ENCODE measurements around the gene BRIP1.

DNA sequence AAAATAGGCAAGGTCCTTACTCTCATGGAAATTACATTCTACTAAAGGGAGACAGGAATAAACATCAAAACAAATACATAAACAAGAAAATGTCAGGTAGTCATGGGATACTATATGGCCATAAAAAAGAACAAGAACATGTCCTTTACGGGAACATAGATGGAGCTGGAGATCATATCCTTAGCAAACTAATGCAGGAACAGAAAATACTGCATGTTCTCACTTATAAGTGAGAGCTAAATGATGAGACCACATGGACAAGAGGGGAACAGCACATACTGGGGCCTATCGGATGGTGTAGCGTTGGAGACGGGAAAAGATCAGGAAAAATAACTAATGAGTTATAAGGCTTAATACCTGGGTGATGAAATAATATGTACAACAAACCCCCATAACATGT is 69.1 kb downstream of the BRIP1 start:
- TF ChIP-seq CTCF (IDR thresholded peaks at IDR 0.05) (no peak), POLR2A (IDR thresholded peaks at IDR 0.05) (no peak)

Measured in lower leg skin (tissue), 3 donors.